Glutamatergic neuron (in vitro differentiated cells): ENCODE data around the gene DYNLT2B. TPM values are rescaled to one million over a fixed set of nuclear protein-coding genes. Genes with fewer than 3 reads are reported as not detected.

Source experiments
- DNase-seq: peaks from one replicate; pipeline ENCODE4 v3.0.0; 2022
- H3K27ac Mint-ChIP-seq: one replicate; pipeline ENCODE4 v1.8.0; 2020; ENCODE audit warnings: mild to moderate bottlenecking, mixed read lengths, inconsistent platforms; ENCODE audit not compliant: unreplicated experiment
- H3K27me3 Mint-ChIP-seq: one replicate; pipeline ENCODE4 v1.8.0; 2020; ENCODE audit warnings: mild to moderate bottlenecking, moderate library complexity, mixed read lengths, inconsistent platforms; ENCODE audit not compliant: unreplicated experiment
- H3K36me3 Mint-ChIP-seq: one replicate; pipeline ENCODE4 v1.8.0; 2020; ENCODE audit warnings: mild to moderate bottlenecking, mixed read lengths, inconsistent platforms; ENCODE audit not compliant: unreplicated experiment
- H3K4me1 Mint-ChIP-seq: one replicate; pipeline ENCODE4 v1.8.0; 2020; ENCODE audit warnings: mild to moderate bottlenecking, low read depth, mixed read lengths, inconsistent platforms; ENCODE audit not compliant: unreplicated experiment
- H3K4me3 Mint-ChIP-seq: one replicate; pipeline ENCODE4 v1.8.0; 2020; ENCODE audit warnings: mild to moderate bottlenecking, mixed read lengths, inconsistent platforms; ENCODE audit not compliant: unreplicated experiment
- H3K9me3 Mint-ChIP-seq: one replicate; pipeline ENCODE4 v1.8.0; 2020; ENCODE audit warnings: mild to moderate bottlenecking, moderate library complexity, mixed read lengths, inconsistent platforms; ENCODE audit not compliant: unreplicated experiment
- total RNA-seq: library from RNA; stranded (reverse); fragmentation: NEBNext Ultra II Directional; extraction: Animal tissue kit (Norgen Biotek cat#: 25700); gene quantifications from one replicate; pipeline ENCODE4 v1.2.1, GENCODE V29; 2021; ENCODE audit not compliant: unreplicated experiment
- TF ChIP-seq, protein P1 (sequence below): fragments of 200-600 bp; sonication (generic); IDR thresholded peaks from one replicate; pipeline ENCODE4 v1.5.0; 2021; ENCODE audit not compliant: partially characterized antibody, unreplicated experiment

Gene DYNLT2B
- total RNA-seq, 1 donor from 2014 or later, result 14.8 TPM

DNA sequence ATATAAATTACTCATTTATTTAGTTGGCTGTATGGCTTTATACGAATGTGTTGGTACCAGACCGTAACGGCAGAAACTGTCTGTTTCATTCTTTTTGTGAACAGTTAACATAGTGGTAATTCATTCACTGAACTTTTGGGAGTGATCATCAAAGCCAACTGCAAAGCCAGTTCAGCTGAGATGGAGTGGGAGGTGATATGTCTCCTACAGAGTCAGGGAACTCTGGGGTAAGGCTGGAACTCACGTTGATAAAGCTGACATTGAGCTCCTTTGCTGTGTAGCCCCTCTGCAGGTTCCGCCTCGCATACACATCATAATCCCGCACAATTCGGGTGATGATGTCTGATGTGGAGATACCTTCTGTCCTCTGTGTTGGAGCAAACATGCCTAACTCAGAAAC is 76.3 kb downstream of the DYNLT2B start:
- H3K9me3 Mint-ChIP-seq, result peaks cover 2% of the 10 kb centered on the region
- H3K27me3 Mint-ChIP-seq, result no peaks in the 10 kb centered on the region
- DNase-seq, result no peak
- no peaks in the 10 kb centered on the region for H3K4me1 Mint-ChIP-seq
- no peak overlapping the region for H3K27ac Mint-ChIP-seq
- peaks cover 9% of the 10 kb centered on the region for H3K36me3 Mint-ChIP-seq
- H3K4me3 Mint-ChIP-seq, result no peak overlapping the region
- TF ChIP-seq, protein P1, sequence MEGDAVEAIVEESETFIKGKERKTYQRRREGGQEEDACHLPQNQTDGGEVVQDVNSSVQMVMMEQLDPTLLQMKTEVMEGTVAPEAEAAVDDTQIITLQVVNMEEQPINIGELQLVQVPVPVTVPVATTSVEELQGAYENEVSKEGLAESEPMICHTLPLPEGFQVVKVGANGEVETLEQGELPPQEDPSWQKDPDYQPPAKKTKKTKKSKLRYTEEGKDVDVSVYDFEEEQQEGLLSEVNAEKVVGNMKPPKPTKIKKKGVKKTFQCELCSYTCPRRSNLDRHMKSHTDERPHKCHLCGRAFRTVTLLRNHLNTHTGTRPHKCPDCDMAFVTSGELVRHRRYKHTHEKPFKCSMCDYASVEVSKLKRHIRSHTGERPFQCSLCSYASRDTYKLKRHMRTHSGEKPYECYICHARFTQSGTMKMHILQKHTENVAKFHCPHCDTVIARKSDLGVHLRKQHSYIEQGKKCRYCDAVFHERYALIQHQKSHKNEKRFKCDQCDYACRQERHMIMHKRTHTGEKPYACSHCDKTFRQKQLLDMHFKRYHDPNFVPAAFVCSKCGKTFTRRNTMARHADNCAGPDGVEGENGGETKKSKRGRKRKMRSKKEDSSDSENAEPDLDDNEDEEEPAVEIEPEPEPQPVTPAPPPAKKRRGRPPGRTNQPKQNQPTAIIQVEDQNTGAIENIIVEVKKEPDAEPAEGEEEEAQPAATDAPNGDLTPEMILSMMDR, result no peak

Other genes with a start within 250 kb of the DYNLT2B start
- 35.8 TPM for gene TFRC, start 236.2 kb downstream of the DYNLT2B start, total RNA-seq
- gene ZDHHC19, start 106.8 kb downstream of the DYNLT2B start, total RNA-seq, result 1.2 TPM
- gene SLC51A, start 101.7 kb downstream of the DYNLT2B start, total RNA-seq, result not detected
- 37.0 TPM for gene PCYT1A, start 30.5 kb downstream of the DYNLT2B start, total RNA-seq
- gene TM4SF19, start 20.1 kb upstream of the DYNLT2B start, total RNA-seq, result not detected
- gene UBXN7, start 114.2 kb upstream of the DYNLT2B start, total RNA-seq, result 106 TPM
- gene RNF168, start 185.5 kb upstream of the DYNLT2B start, total RNA-seq, result 24.4 TPM
- gene SMCO1, start 197.1 kb upstream of the DYNLT2B start, total RNA-seq, result not detected